DOHH2 (cell line): ENCODE measurements around the gene SFTPB.

Experiments used
- CTCF ChIP-seq: fragments of 200-600 bp; sonication (generic); IDR thresholded peaks from one replicate; pipeline ENCODE4 v1.5.1; 2014; ENCODE audit warnings: antibody characterized with exemption, mild to moderate bottlenecking, low read depth, low read length; ENCODE audit not compliant: poor library complexity, severe bottlenecking
- EZH2phosphoT487 ChIP-seq: fragments of 200-600 bp; sonication (generic); IDR thresholded peaks from 2 replicates; pipeline ENCODE4 v1.6.1; 2017; ENCODE audit warnings: borderline replicate concordance, mild to moderate bottlenecking, antibody characterized with exemption, low read length, moderate library complexity, mixed read lengths

GRCh38 chr2:85714841-85715240, 46.8 kb upstream of the SFTPB start:
- no peak for TF ChIP-seq CTCF
- no peak for TF ChIP-seq EZH2phosphoT487
